Loucy (cell line): Measurements from ENCODE around the gene RGS6.

Source experiments
- H2AFZ ChIP-seq: fragments of 200-600 bp; sonication (generic); 2 replicates; pipeline ENCODE4 v1.6.0; 2016; ENCODE audit warnings: antibody characterized with exemption, mild to moderate bottlenecking, low read length, moderate library complexity
- H3F3A ChIP-seq: fragments of 200-600 bp; 2 replicates; pipeline ENCODE4 v1.6.0; 2016; ENCODE audit warnings: antibody characterized with exemption, low read depth, mild to moderate bottlenecking
- H3K27me3 ChIP-seq: fragments of 200-600 bp; sonication (generic); 2 replicates; pipeline ENCODE4 v1.6.1; 2014; ENCODE audit warnings: low read length, mild to moderate bottlenecking; ENCODE audit not compliant: insufficient read depth, poor library complexity, severe bottlenecking
- H3K36me3 ChIP-seq: fragments of 200-600 bp; sonication (generic); 2 replicates; pipeline ENCODE4 v1.6.1; 2016; ENCODE audit warnings: low read length; ENCODE audit not compliant: insufficient read depth
- H3K4me1 ChIP-seq: fragments of 200-600 bp; sonication (generic); 2 replicates; pipeline ENCODE4 v1.5.1; 2014; ENCODE audit warnings: low read length, mild to moderate bottlenecking; ENCODE audit not compliant: insufficient read depth, poor library complexity, severe bottlenecking
- H3K4me2 ChIP-seq: fragments of 200-600 bp; sonication (generic); 2 replicates; pipeline ENCODE4 v1.6.0; 2014; ENCODE audit warnings: antibody characterized with exemption, low read length, low read depth, mild to moderate bottlenecking; ENCODE audit not compliant: poor library complexity, severe bottlenecking
- H3K4me3 ChIP-seq: fragments of 200-600 bp; sonication (generic); 2 replicates; pipeline ENCODE4 v1.5.1; 2014; ENCODE audit warnings: low read length, mild to moderate bottlenecking, mixed read lengths; ENCODE audit not compliant: poor library complexity, severe bottlenecking
- H3K79me2 ChIP-seq: fragments of 200-600 bp; sonication (generic); 2 replicates; pipeline ENCODE4 v1.6.1; 2014; ENCODE audit warnings: low read length; ENCODE audit not compliant: insufficient read depth
- H3K9ac ChIP-seq: fragments of 200-600 bp; sonication (generic); 2 replicates; pipeline ENCODE4 v1.6.0; 2014; ENCODE audit warnings: mild to moderate bottlenecking, low read depth, low read length, moderate library complexity; ENCODE audit not compliant: poor library complexity, severe bottlenecking
- H3K9me2 ChIP-seq: fragments of 200-600 bp; sonication (generic); replicated peaks from 2 replicates; pipeline ENCODE4 v1.6.1; 2016; ENCODE audit warnings: low read depth, low read length, mixed read lengths
- H3K9me3 ChIP-seq: fragments of 200-600 bp; sonication (generic); 2 replicates; pipeline ENCODE4 v1.6.1; 2014; ENCODE audit warnings: mild to moderate bottlenecking, antibody characterized with exemption, low read length, low read depth; ENCODE audit not compliant: insufficient read depth
- H4K20me1 ChIP-seq: fragments of 200-600 bp; sonication (generic); 2 replicates; pipeline ENCODE4 v1.6.0; 2014; ENCODE audit warnings: antibody characterized with exemption, low read length, mild to moderate bottlenecking; ENCODE audit not compliant: insufficient read depth, poor library complexity, severe bottlenecking
- EZH2phosphoT487 ChIP-seq: fragments of 200-600 bp; IDR thresholded peaks from 2 replicates; pipeline ENCODE4 v1.6.1; 2018; ENCODE audit warnings: antibody characterized with exemption, mild to moderate bottlenecking, moderate library complexity, borderline replicate concordance
- TF ChIP-seq, protein P1 (sequence below): fragments of 200-600 bp; sonication (generic); conservative IDR thresholded peaks from 2 replicates; pipeline ENCODE4 v1.5.1; 2014; ENCODE audit warnings: mild to moderate bottlenecking, antibody characterized with exemption, low read length

Gene RGS6

DNA sequence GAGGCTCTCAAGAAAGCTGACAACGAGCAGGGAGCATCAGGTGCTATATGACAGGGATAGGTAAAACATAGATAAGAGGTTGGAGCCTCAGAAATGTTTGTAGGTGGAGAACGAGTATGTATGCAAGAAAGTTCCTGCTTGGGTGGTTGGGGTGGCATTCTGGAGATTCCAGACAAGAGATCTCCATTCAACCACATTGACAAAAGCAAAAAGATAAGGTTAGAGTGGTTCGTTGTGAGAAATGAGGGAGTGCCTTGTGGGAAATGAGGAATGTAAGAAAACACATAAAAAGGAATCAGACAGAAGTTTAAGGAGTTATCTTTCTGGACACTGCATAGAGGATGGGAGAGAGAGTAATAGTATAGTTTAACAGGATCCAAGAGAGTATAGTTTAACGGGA is 671.4 kb downstream of the RGS6 start:
- no peak overlapping the region for H3K4me2 ChIP-seq
- no peaks in the 10 kb centered on the region for H3K36me3 ChIP-seq
- no peak overlapping the region for H2AFZ ChIP-seq
- H3K9me2 ChIP-seq: no peaks in the 10 kb centered on the region
- no peak overlapping the region for H3K4me3 ChIP-seq
- no peaks in the 10 kb centered on the region for H4K20me1 ChIP-seq
- H3K9me3 ChIP-seq: no peaks in the 10 kb centered on the region
- H3K9ac ChIP-seq: no peak overlapping the region
- H3K79me2 ChIP-seq: no peaks in the 10 kb centered on the region
- H3F3A ChIP-seq: no peaks in the 10 kb centered on the region
- no peaks in the 10 kb centered on the region for H3K27me3 ChIP-seq
- H3K4me1 ChIP-seq: peaks cover 52% of the 10 kb centered on the region
- TF ChIP-seq EZH2phosphoT487: no peak
- TF ChIP-seq, protein P1, sequence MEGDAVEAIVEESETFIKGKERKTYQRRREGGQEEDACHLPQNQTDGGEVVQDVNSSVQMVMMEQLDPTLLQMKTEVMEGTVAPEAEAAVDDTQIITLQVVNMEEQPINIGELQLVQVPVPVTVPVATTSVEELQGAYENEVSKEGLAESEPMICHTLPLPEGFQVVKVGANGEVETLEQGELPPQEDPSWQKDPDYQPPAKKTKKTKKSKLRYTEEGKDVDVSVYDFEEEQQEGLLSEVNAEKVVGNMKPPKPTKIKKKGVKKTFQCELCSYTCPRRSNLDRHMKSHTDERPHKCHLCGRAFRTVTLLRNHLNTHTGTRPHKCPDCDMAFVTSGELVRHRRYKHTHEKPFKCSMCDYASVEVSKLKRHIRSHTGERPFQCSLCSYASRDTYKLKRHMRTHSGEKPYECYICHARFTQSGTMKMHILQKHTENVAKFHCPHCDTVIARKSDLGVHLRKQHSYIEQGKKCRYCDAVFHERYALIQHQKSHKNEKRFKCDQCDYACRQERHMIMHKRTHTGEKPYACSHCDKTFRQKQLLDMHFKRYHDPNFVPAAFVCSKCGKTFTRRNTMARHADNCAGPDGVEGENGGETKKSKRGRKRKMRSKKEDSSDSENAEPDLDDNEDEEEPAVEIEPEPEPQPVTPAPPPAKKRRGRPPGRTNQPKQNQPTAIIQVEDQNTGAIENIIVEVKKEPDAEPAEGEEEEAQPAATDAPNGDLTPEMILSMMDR: no peak

DNA sequence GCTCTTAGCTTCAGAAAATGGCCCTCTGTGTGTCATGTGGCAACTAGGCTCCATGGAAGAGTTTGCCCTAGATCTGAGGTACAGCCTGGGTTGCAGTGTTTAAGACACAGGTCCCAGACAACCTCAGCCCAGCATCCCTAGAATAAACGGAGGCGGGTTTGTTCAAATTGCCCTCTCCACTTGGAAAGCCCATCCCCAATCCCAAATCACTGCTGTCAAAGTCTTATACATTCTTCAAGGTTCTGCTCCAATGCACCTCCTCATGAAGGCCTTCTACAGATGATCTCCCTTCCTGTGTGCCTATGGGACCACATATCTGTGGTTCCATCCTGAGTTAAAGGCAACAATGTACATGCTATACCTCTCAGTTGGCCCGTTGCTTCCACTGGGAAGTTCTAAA is 671.9 kb downstream of the RGS6 start:
- TF ChIP-seq, protein P1: no peak
- TF ChIP-seq EZH2phosphoT487: no peak
- Histone ChIP-seq H2AFZ (no peak overlapping the region), H3K4me1 (peaks cover 52% of the 10 kb centered on the region), H3K9me2 (no peaks in the 10 kb centered on the region), H3K9me3 (no peaks in the 10 kb centered on the region), H3K9ac (no peak overlapping the region), H3K4me3 (no peak overlapping the region), H3K36me3 (no peaks in the 10 kb centered on the region), H3F3A (no peaks in the 10 kb centered on the region), H4K20me1 (no peaks in the 10 kb centered on the region), H3K4me2 (no peak overlapping the region), H3K79me2 (no peaks in the 10 kb centered on the region), H3K27me3 (no peaks in the 10 kb centered on the region)

DNA sequence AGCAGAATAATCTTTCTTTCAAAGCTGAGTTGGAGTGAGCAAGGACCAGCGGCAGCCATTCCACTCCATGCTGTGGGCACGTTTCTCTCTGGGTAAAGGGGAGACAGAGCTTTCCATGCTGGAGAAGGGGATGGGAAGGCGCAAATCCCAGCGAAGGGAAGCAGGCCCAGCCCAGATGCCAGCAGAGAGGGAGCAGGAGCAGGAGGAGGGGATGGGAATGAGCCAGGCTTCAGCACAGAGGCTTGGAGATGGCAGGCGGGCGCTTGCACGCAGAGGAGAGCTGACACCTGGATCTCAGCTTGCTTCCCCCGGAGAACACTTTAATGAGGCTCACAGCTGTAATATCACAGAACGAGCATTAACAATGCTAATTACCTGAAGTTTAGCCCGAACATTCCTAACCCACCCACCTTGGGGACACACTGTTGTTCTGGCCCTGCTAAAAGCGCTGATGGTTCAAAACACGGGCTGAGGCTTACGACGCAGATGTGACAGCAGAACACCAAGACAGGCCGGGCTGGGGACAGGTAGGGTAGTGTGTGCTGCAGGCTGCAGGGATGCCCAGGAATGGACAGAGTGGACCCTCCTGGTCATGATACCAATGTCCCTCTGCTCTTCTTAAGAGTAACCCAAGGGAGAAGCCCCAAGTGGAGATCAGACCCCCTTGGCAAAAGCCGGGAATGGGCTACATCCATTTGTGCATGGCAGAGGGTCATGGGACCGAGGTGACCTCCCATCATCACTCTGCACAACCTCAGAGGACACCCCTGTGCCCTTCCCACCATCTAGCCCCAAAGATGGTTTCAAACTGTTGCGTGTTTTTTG is 673.1 kb downstream of the RGS6 start:
- H3K4me1 ChIP-seq: peaks cover 47% of the 10 kb centered on the region

More for the DNA sequence above, 673.1 kb downstream of the RGS6 start:
- no peaks in the 10 kb centered on the region for H3K9me2 ChIP-seq
- H3F3A ChIP-seq: no peaks in the 10 kb centered on the region
- no peaks in the 10 kb centered on the region for H4K20me1 ChIP-seq
- H3K9me3 ChIP-seq: no peaks in the 10 kb centered on the region
- no peak overlapping the region for H3K4me2 ChIP-seq
- no peaks in the 10 kb centered on the region for H3K79me2 ChIP-seq
- no peak overlapping the region for H3K9ac ChIP-seq
- no peaks in the 10 kb centered on the region for H3K27me3 ChIP-seq
- no peak overlapping the region for H2AFZ ChIP-seq
- H3K4me3 ChIP-seq: no peak overlapping the region
- TF ChIP-seq EZH2phosphoT487: no peak
- TF ChIP-seq, protein P1: no peak
- H3K36me3 ChIP-seq: no peaks in the 10 kb centered on the region
